PC-9 (cell line): ENCODE measurements around the gene DNAJC12.

Experiments
- EZH2 ChIP-seq: fragments of 200-600 bp; sonication (generic); IDR thresholded peaks from 2 replicates; pipeline ENCODE4 v1.8.0; 2017; ENCODE audit warnings: antibody characterized with exemption, low read depth
- TF ChIP-seq, protein P1 (sequence below): fragments of 200-600 bp; sonication (generic); conservative IDR thresholded peaks from 2 replicates; pipeline ENCODE4 v1.6.1; 2017; ENCODE audit warnings: mixed run types, antibody characterized with exemption, mild to moderate bottlenecking, moderate library complexity

DNA sequence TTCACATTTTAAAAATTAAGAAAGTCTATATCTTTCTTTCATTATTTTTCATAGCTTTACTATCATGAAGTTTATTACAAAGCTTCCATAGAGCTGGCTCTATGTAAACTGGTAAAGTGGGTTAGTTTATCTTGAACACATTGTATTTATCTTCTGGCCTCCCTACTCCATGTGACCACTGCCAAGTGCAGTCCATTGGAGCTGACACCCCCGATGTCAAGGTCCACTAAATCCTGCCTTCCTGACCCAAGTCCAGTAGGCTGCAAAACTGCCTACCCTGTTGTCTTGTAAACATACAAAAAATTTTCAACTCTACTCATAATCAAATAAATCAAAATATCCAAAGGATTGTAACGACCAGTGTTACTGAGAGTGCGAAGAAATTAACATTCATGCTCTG, 10.2 kb downstream of the DNAJC12 start:
- TF ChIP-seq, protein P1, sequence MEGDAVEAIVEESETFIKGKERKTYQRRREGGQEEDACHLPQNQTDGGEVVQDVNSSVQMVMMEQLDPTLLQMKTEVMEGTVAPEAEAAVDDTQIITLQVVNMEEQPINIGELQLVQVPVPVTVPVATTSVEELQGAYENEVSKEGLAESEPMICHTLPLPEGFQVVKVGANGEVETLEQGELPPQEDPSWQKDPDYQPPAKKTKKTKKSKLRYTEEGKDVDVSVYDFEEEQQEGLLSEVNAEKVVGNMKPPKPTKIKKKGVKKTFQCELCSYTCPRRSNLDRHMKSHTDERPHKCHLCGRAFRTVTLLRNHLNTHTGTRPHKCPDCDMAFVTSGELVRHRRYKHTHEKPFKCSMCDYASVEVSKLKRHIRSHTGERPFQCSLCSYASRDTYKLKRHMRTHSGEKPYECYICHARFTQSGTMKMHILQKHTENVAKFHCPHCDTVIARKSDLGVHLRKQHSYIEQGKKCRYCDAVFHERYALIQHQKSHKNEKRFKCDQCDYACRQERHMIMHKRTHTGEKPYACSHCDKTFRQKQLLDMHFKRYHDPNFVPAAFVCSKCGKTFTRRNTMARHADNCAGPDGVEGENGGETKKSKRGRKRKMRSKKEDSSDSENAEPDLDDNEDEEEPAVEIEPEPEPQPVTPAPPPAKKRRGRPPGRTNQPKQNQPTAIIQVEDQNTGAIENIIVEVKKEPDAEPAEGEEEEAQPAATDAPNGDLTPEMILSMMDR = no peak
- no peak for TF ChIP-seq EZH2
